Psoas muscle (tissue), 8 donors: ENCODE measurements around the gene GPC6. TPM values are rescaled to one million over a fixed set of nuclear protein-coding genes. Genes with fewer than 3 reads are reported as not detected.

Source experiments
- ATAC-seq, 4 donors: fragments of 200-7000 bp; cut with Tn5 transposase; one replicate each; pipeline ENCODE4 v1.9.1; 2020; ENCODE audit warnings: moderate library complexity in 3 of 4, mild to moderate bottlenecking in 2 of 4
- DNase-seq, 2 donors: peaks; one replicate each; pipeline ENCODE4 v3.0.0-alpha.2; 2020
- H3K27ac ChIP-seq: fragments of 200-600 bp; one replicate; pipeline ENCODE4 v1.8.0; 2022
- H3K27me3 ChIP-seq, 3 donors: fragments of 200-600 bp in 1 of 3; one replicate each; pipeline versions ENCODE4 v1.6.1 to v1.8.0; 2013 to 2022; ENCODE audit warnings: low read length in 2 of 3, mild to moderate bottlenecking in 2 of 3, moderate library complexity in 1 of 3; ENCODE audit not compliant: insufficient read depth in 3 of 3
- H3K36me3 ChIP-seq, 2 donors: fragments of 200-600 bp in 1 of 2; one replicate each; pipeline versions ENCODE4 v1.6.1 to v1.8.0; 2013 to 2022; ENCODE audit warnings: low read depth in 1 of 2, mild to moderate bottlenecking in 1 of 2, moderate library complexity in 1 of 2; ENCODE audit not compliant: insufficient read depth in 1 of 2
- H3K4me1 ChIP-seq: fragments of 200-600 bp; one replicate; pipeline ENCODE4 v1.8.0; 2022
- H3K4me3 ChIP-seq: fragments of 200-600 bp; one replicate; pipeline ENCODE4 v1.8.0; 2022; ENCODE audit warnings: mild to moderate bottlenecking
- H3K9me3 ChIP-seq: fragments of 200-600 bp; one replicate; pipeline ENCODE4 v1.8.0; 2022
- WGBS, 3 donors: extraction: QIAGEN DNeasy Blood & Tissue Kit; methylation state at CpG; one replicate each; pipeline versions ENCODE4 v1.1.6 to v1.1.7; 2013; 5-methylcytosine and 5-hydroxymethylcytosine counted together
- intact Hi-C, 2 donors: fragments of 100-400 bp; cut with DNase I; formaldehyde crosslinking; loops; one replicate each; pipeline versions ENCODE4 v1.11.0 to v1.14.2; 2022
- polyA plus RNA-seq, 3 donors: library from polyadenylated mRNA; stranded (reverse); fragments of 200-250 nt; gene quantifications; one replicate each; pipeline ENCODE4 v1.2.3, GENCODE V29; 2013
- total RNA-seq, 4 donors: library from RNA; stranded (reverse); fragmentation: NEBNext Ultra II Directional in 2 of 4; extraction: Animal tissue kit (Norgen Biotek cat#: 25700) in 2 of 4; gene quantifications; one replicate each; pipeline versions ENCODE4 v1.2.1 to v1.2.4, GENCODE V29; 2021 to 2023
- TF ChIP-seq, protein P1 (sequence below): fragments of 200-600 bp; IDR thresholded peaks from one replicate; pipeline ENCODE4 v1.8.0; 2022; ENCODE audit warnings: antibody characterized with exemption
- donor health status: healthy with polysubstance abuse.
- donor health status: DM: no; HTN: no; CAD: no; lungs with moderate emphysema.
- donor health status: Bipolar disorder and iron deficiency.
- donor health status: healthy.
- donor health status: DM: yes; HTN: yes; CAD: no.
- donor health status: DM: no; HTN: no; CAD: no.
- donor health status: DM: no; HTN: no; CAD: no.
- donor health status: DM: yes; HTN: yes; CAD: no.

GPC6 gene
- total and polyA plus RNA-seq, 7 donors = 0.07 to 3.7 (median 0.57) TPM

DNA sequence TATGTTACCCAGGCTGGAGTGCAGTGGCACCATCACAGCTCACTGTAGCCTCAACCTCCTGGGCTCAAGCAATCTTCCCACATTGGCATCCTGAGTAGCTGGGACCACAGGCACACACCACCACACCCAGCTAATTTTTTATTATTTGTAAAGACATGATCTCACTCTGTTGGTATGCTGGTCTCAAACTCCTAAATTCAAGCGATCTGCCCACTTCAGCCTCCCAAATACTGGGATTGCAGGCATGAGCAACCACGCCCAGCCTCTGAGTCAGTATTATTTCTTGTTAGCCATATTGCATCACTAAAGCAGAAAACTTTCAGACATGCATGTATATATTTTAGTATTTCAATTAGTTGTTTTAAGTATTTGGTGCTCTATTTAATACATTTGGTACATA lies 376.4 kb downstream of the GPC6 start:
- intact Hi-C loops = no loop called here
- ATAC-seq (no peak), DNase-seq (peak in 1 of 2 donors; percentile 13)
- Histone ChIP-seq H3K4me1 (no peaks in the 10 kb centered on the region), H3K36me3 (no peaks in the 10 kb centered on the region), H3K9me3 (no peaks in the 10 kb centered on the region), H3K27ac (no peak overlapping the region), H3K27me3 (no peaks in the 10 kb centered on the region), H3K4me3 (no peak overlapping the region)
- WGBS, 3 donors = 55 to 74% (median 59%) methylated on average over 2 of the region's 2 CpGs
- TF ChIP-seq, protein P1, sequence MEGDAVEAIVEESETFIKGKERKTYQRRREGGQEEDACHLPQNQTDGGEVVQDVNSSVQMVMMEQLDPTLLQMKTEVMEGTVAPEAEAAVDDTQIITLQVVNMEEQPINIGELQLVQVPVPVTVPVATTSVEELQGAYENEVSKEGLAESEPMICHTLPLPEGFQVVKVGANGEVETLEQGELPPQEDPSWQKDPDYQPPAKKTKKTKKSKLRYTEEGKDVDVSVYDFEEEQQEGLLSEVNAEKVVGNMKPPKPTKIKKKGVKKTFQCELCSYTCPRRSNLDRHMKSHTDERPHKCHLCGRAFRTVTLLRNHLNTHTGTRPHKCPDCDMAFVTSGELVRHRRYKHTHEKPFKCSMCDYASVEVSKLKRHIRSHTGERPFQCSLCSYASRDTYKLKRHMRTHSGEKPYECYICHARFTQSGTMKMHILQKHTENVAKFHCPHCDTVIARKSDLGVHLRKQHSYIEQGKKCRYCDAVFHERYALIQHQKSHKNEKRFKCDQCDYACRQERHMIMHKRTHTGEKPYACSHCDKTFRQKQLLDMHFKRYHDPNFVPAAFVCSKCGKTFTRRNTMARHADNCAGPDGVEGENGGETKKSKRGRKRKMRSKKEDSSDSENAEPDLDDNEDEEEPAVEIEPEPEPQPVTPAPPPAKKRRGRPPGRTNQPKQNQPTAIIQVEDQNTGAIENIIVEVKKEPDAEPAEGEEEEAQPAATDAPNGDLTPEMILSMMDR = no peak

DNA sequence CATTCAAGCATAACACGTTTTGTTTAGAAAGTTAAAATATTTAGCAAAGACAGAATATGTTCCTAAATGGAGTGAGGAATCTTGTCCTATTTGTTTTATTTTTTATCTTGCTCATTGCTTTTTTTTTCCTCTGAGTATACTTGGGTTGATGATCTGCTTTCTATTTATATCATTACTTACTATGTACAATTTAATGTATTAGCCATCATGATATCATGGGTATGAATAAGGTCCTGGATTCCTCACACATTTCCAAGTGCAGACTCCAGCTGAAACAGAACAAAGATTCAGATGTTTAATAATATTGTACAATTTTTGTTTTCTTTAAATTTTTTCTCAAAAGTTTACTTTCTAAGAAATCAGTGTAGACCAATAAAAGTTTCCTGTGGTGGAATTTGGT lies 388.2 kb downstream of the GPC6 start:
- WGBS, 3 donors = 73 to 86% (median 79%) methylated on average over 1 of the region's 1 CpG
- no peaks in the 10 kb centered on the region for H3K27me3 ChIP-seq
- H3K4me3 ChIP-seq = no peak overlapping the region
- H3K36me3 ChIP-seq = no peaks in the 10 kb centered on the region
- no peak for ATAC-seq
- H3K4me1 ChIP-seq = no peaks in the 10 kb centered on the region
- TF ChIP-seq, protein P1 = no peak
- no peak overlapping the region for H3K27ac ChIP-seq
- DNase-seq = no peak
- intact Hi-C loops = no loop called here
- no peaks in the 10 kb centered on the region for H3K9me3 ChIP-seq

DNA sequence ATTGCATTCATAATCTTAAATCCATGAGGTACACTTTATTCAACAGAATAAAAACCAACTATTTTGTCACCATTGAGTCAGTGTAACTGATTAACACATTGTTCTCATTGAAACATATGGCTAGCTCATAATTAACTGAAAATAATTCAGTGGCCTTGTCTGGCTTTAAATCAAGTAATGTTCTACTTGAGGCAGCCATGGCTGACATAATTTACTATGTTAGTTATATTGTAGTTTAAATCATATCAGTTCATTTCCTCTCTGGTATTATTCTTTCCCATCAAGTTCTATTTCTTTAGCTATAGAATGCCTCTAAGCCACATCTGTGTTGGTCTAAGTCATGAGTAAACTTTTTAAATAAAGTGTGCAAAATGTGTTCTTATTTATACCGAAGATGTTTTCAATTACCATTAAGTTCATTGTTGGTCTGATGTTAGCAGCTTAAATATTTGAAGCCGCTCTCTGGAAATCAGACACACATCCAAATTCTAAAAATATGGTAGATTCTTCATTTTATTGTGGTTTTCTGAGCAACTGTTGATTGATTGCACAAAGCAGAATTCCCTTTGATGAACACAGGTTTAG lies 393.7 kb downstream of the GPC6 start:
- Histone ChIP-seq H3K9me3 (no peaks in the 10 kb centered on the region), H3K4me3 (no peak overlapping the region), H3K27me3 (no peaks in the 10 kb centered on the region), H3K36me3 (no peaks in the 10 kb centered on the region), H3K27ac (no peak overlapping the region), H3K4me1 (no peaks in the 10 kb centered on the region)
- WGBS, 3 donors = 61 to 67% (median 63%) methylated on average over 2 of the region's 2 CpGs
- no peak for ATAC-seq
- intact Hi-C loops = no loop called here
- no peak for DNase-seq
- TF ChIP-seq, protein P1 = no peak

DNA sequence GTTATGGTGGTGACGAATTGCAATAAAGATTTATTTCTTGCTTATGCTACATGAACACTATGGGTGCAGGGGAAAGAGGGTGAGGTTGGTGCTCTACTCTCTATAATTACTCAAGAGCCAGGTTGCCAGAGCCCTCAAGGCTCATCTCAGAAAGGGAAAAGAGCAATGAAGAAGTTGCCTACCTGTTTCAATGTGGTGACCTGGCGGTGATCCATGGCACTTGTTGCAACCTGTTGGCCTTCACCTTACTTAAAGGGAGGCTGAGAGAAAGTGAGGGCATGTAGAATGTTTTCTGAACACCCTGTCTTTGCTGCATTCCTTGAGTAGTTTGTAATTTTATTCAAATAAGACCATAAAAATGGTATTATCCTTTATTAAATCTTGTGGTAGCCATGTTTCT lies 394.4 kb downstream of the GPC6 start:
- no peaks in the 10 kb centered on the region for H3K9me3 ChIP-seq
- H3K4me1 ChIP-seq = no peaks in the 10 kb centered on the region
- DNase-seq (no peak), ATAC-seq (no peak)
- TF ChIP-seq, protein P1 = no peak
- intact Hi-C loops = no loop called here
- H3K27ac ChIP-seq = no peak overlapping the region
- no peak overlapping the region for H3K4me3 ChIP-seq
- no peaks in the 10 kb centered on the region for H3K36me3 ChIP-seq
- WGBS, 3 donors = 91 to 95% (median 92%) methylated on average over 2 of the region's 2 CpGs
- H3K27me3 ChIP-seq = no peaks in the 10 kb centered on the region

DNA sequence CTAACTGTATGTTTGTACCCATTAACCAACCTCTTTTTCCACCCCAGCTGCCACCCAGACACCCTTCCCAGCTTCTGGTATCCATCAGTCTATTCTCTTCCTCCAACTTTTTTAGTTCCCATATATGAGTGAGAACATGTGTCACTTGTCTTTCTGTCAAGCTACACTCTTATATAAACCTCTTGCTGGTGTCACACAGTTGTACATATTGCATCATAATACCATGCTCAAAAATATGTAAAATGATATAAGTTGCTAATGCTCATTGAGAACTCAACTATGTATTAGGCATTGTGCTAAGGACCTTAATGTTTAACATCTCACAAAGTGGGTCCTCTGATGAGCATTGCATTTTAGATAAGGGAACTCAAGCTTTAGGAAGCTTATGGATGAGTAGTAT lies 395.4 kb downstream of the GPC6 start:
- H3K27ac ChIP-seq = no peak overlapping the region
- H3K4me3 ChIP-seq = no peak overlapping the region
- H3K36me3 ChIP-seq = no peaks in the 10 kb centered on the region
- H3K4me1 ChIP-seq = no peaks in the 10 kb centered on the region
- TF ChIP-seq, protein P1 = no peak
- ATAC-seq (no peak), DNase-seq (no peak)
- no peaks in the 10 kb centered on the region for H3K9me3 ChIP-seq
- intact Hi-C loops = no loop called here
- no peaks in the 10 kb centered on the region for H3K27me3 ChIP-seq
